HG03558 (cell line): ENCODE measurements around the gene PTK7.
A peak's percentile ranks its signal among the peaks of the same experiment; 100 is the strongest.

ENCODE experiments used
- ATAC-seq: cut with Tn5 transposase; IDR thresholded peaks from one replicate; pipeline ENCODE4 v1.9.1; 2021; ENCODE audit warnings: moderate number of reproducible peaks; ENCODE audit not compliant: unreplicated experiment; ENCODE audit errors: extremely low read depth

The PTK7 gene

GRCh38 chr6:43053545-43054205, 22.4 kb upstream of the PTK7 start, which contains the start of gene CUL7:
TSS of gene CUL7 (minus strand) at chr6:43053851. CDS start at chr6:43052788, 1,063 bp downstream.
- ATAC-seq, result no peak

GRCh38 chr6:43054206-43054943, 21.7 kb upstream of the PTK7 start:
- no peak for ATAC-seq

GRCh38 chr6:43055966-43056365, 20.1 kb upstream of the PTK7 start:
- ATAC-seq, result no peak

GRCh38 chr6:43058531-43058930, 17.6 kb upstream of the PTK7 start:
- ATAC-seq, result no peak

GRCh38 chr6:43059168-43060033, 16.7 kb upstream of the PTK7 start, which contains the start of the genes KLC4 and MRPL2:
TSS of gene KLC4 (plus strand) at chr6:43059631. CDS start at chr6:43061336, 1,705 bp downstream.
TSS of gene MRPL2 (minus strand) at chr6:43059434. CDS start at chr6:43059381, 53 bp downstream.
- peak; percentile 46 for ATAC-seq

- ATAC-seq, result no peak
Measured at GRCh38 chr6:43060034-43060754, 15.9 kb upstream of the PTK7 start.

GRCh38 chr6:43060755-43061633, 15.1 kb upstream of the PTK7 start:
- no peak for ATAC-seq

GRCh38 chr6:43061861-43062260, 14.3 kb upstream of the PTK7 start:
- ATAC-seq, result no peak

- no peak for ATAC-seq
Measured at GRCh38 chr6:43062818-43063217, 13.3 kb upstream of the PTK7 start.

GRCh38 chr6:43070028-43070632, 6.0 kb upstream of the PTK7 start:
- ATAC-seq, result no peak

- ATAC-seq, result no peak
Measured at GRCh38 chr6:43074847-43075669, 1.1 kb upstream of the PTK7 start.

GRCh38 chr6:43076464-43077332, 584 bp downstream of the PTK7 start:
- no peak for ATAC-seq

GRCh38 chr6:43077333-43077809, 1.3 kb downstream of the PTK7 start:
- ATAC-seq, result no peak

- ATAC-seq, result no peak
Measured at GRCh38 chr6:43077981-43078511, 1.9 kb downstream of the PTK7 start.

- ATAC-seq, result no peak
Measured at GRCh38 chr6:43078691-43079090, 2.6 kb downstream of the PTK7 start.

GRCh38 chr6:43081043-43081442, 4.9 kb downstream of the PTK7 start:
- ATAC-seq, result no peak
